GM12878 (cell line): ENCODE results near the gene CADM2. TPM values are rescaled to one million over a fixed set of nuclear protein-coding genes. Genes with fewer than 3 reads are reported as not detected.

Experiments used
- ATAC-seq: fragments of 200-7000 bp; cut with Tn5 transposase; 3 replicates; pipeline ENCODE4 v1.9.1; 2020; ENCODE audit warnings: mild to moderate bottlenecking, moderate library complexity
- BruUV-seq: library from RNA; stranded (reverse); fragments of 400-500 nt; replicated peaks from 2 replicates; lab custom pipeline; 2021; lab: Mats Ljungman, UMichigan
- CTCF ChIA-PET: fragments of 300-600 bp; sonication (Branson Sonifier 250); formaldehyde crosslinking; extraction: SDS; loops from one replicate; lab custom pipeline; 2021; ENCODE audit warnings: inconsistent platforms; lab: Yijun Ruan, JAX
- POLR2A ChIA-PET: fragments of 350-600 bp; formaldehyde crosslinking; extraction: SDS; loops from one replicate; lab custom pipeline; 2021; ENCODE audit warnings: inconsistent platforms; lab: Charles Lee
- RAD21 ChIA-PET: fragments of 300-600 bp; sonication (Branson Sonifier 250); formaldehyde crosslinking; loops from one replicate; lab custom pipeline; 2023; ENCODE audit warnings: antibody characterized with exemption; ENCODE audit not compliant: unreplicated experiment; lab: Charles Lee
- SMC1A ChIA-PET: fragments of 300-600 bp; sonication (Branson Sonifier 250); formaldehyde crosslinking; loops from one replicate; lab custom pipeline; 2023; ENCODE audit not compliant: unreplicated experiment, uncharacterized antibody; lab: Charles Lee
- DNase-seq: peaks from one replicate; pipeline ENCODE4 v3.0.0-alpha.2; 2011; ENCODE audit warnings: low read depth, low spot score
- FAIRE-seq: peaks from 3 replicates; lab custom pipeline; 2011; peaks lifted over from hg19 to GRCh38; lab: Jason Lieb, UNC
- H2AFZ ChIP-seq: 2 replicates; pipeline ENCODE4 v1.6.0; 2011; ENCODE audit warnings: low read depth, low read length, control low read depth; ENCODE audit not compliant: control insufficient read depth
- H3K27ac ChIP-seq: 2 replicates; pipeline ENCODE4 v1.5.1; 2011; ENCODE audit warnings: control low read depth; ENCODE audit not compliant: control insufficient read depth, insufficient read depth
- H3K27me3 ChIP-seq, 2 experiments: replicated peaks in 1 of 2; 2 replicates each; pipeline versions ENCODE4 v1.6.0 to v1.6.1; 2011; ENCODE audit warnings: low read length in 1 of 2; ENCODE audit not compliant: control insufficient read depth in 2 of 2, insufficient read depth in 2 of 2
- H3K36me3 ChIP-seq, 2 experiments: 2 replicates each; pipeline ENCODE4 v1.5.1; 2011; ENCODE audit warnings: low read length in 1 of 2; ENCODE audit not compliant: control insufficient read depth in 2 of 2, insufficient read depth in 2 of 2
- H3K4me1 ChIP-seq: 2 replicates; pipeline ENCODE4 v1.6.1; 2011; ENCODE audit warnings: mild to moderate bottlenecking, low read length, moderate library complexity, mixed read lengths; ENCODE audit not compliant: control insufficient read depth, insufficient read depth
- H3K4me2 ChIP-seq: 2 replicates; pipeline ENCODE4 v1.6.0; 2011; ENCODE audit warnings: control low read depth; ENCODE audit not compliant: control insufficient read depth, insufficient read depth
- H3K4me3 ChIP-seq: fragments of 200-600 bp; sonication (generic); 2 replicates; pipeline ENCODE4 v1.5.1; 2016
- H3K79me2 ChIP-seq: 2 replicates; pipeline ENCODE4 v1.6.0; 2011; ENCODE audit warnings: low read length; ENCODE audit not compliant: control insufficient read depth, insufficient read depth
- H3K9ac ChIP-seq: 2 replicates; pipeline ENCODE4 v1.8.0; 2011; ENCODE audit warnings: low read length, control low read depth, mixed read lengths; ENCODE audit not compliant: control insufficient read depth, insufficient read depth
- H3K9me3 ChIP-seq: replicated peaks from 3 replicates; pipeline ENCODE4 v1.5.1; 2011; ENCODE audit warnings: mild to moderate bottlenecking, low read length; ENCODE audit not compliant: control insufficient read depth, insufficient read depth
- H4K20me1 ChIP-seq: 2 replicates; pipeline ENCODE4 v1.6.0; 2011; ENCODE audit not compliant: control insufficient read depth, insufficient read depth
- BACH1 ChIP-seq: fragments of 450-650 bp; IDR thresholded peaks from 2 replicates; pipeline ENCODE4 v1.6.1; 2017; ENCODE audit warnings: mild to moderate bottlenecking, borderline replicate concordance
- CEBPB ChIP-seq, 2 experiments: fragments of 150-350 bp in 1 of 2; IDR thresholded peaks; 2 replicates each; pipeline ENCODE4 v1.6.1; 2012 to 2014; ENCODE audit warnings: low read depth in 2 of 2, low read length in 2 of 2, borderline replicate concordance in 1 of 2, inconsistent platforms in 1 of 2
- CHD1 ChIP-seq: IDR thresholded peaks from 2 replicates; pipeline ENCODE4 v1.6.1; 2012; ENCODE audit warnings: low read depth, low read length, improper control_type of control experiment
- EGR1 ChIP-seq, 2 experiments: IDR thresholded peaks; 1 replicate in 1 of 2; 2 replicates in 1 of 2; pipeline ENCODE4 v1.6.1; 2011 to 2012; ENCODE audit warnings: low read depth in 2 of 2, low read length in 2 of 2, borderline replicate concordance in 1 of 2, mild to moderate bottlenecking in 1 of 2, moderate library complexity in 1 of 2
- ETV6 ChIP-seq, 2 experiments: fragments of 450-650 bp in 1 of 2; IDR thresholded peaks in 1 of 2; conservative IDR thresholded peaks in 1 of 2; 2 replicates each; pipeline ENCODE4 v1.6.1; 2014; ENCODE audit warnings: antibody characterized with exemption in 1 of 2, borderline replicate concordance in 1 of 2, low read depth in 1 of 2, mild to moderate bottlenecking in 1 of 2, moderate library complexity in 1 of 2
- IKZF1 ChIP-seq: fragments of 450-650 bp; conservative IDR thresholded peaks from 2 replicates; pipeline ENCODE4 v1.6.1; 2017; ENCODE audit warnings: antibody characterized with exemption, mild to moderate bottlenecking
- IKZF2 ChIP-seq, 2 experiments: fragments of 450-650 bp; IDR thresholded peaks; 2 replicates each; pipeline ENCODE4 v1.6.1; 2017; ENCODE audit warnings: mild to moderate bottlenecking in 2 of 2, moderate library complexity in 2 of 2
- KAT2A ChIP-seq: conservative IDR thresholded peaks from 2 replicates; pipeline ENCODE4 v1.6.1; 2011; ENCODE audit warnings: low read depth, low read length; ENCODE audit not compliant: control insufficient read depth
- MEF2A ChIP-seq: IDR thresholded peaks from 2 replicates; pipeline ENCODE4 v1.6.1; 2011; ENCODE audit warnings: low read depth, mild to moderate bottlenecking, low read length, moderate library complexity; ENCODE audit not compliant: insufficient read depth
- MTA2 ChIP-seq: fragments of 450-650 bp; IDR thresholded peaks from 2 replicates; pipeline ENCODE4 v1.6.1; 2016; ENCODE audit warnings: low read depth, mild to moderate bottlenecking, moderate library complexity
- NR2F1 ChIP-seq: fragments of 450-650 bp; conservative IDR thresholded peaks from 2 replicates; pipeline ENCODE4 v1.6.1; 2017; ENCODE audit warnings: mild to moderate bottlenecking
- RBBP5 ChIP-seq: fragments of 200-600 bp; sonication (generic); conservative IDR thresholded peaks from 2 replicates; pipeline ENCODE4 v1.6.1; 2016
- SMC3 ChIP-seq: IDR thresholded peaks from 2 replicates; pipeline ENCODE4 v1.6.1; 2011; ENCODE audit warnings: low read length, improper control_type of control experiment, borderline replicate concordance
- STAT1 ChIP-seq: fragments of 450-650 bp; conservative IDR thresholded peaks from 2 replicates; pipeline ENCODE4 v1.6.1; 2014; ENCODE audit warnings: antibody characterized with exemption, mild to moderate bottlenecking
- TCF12 ChIP-seq: IDR thresholded peaks from 2 replicates; pipeline ENCODE4 v1.6.1; 2011; ENCODE audit warnings: low read depth, mild to moderate bottlenecking, low read length
- ZNF217 ChIP-seq: fragments of 450-650 bp; IDR thresholded peaks from 2 replicates; pipeline ENCODE4 v1.6.1; 2017; ENCODE audit warnings: antibody characterized with exemption, mild to moderate bottlenecking
- in situ Hi-C: fragments of 300-500 bp; cut with MboI; formaldehyde crosslinking; loops from 9 replicates; pipeline ENCODE4 v1.14.3; 2018; ENCODE audit warnings: mixed read lengths
- intact Hi-C: fragments of 100-400 bp; cut with micrococcal nuclease; formaldehyde crosslinking; loops from one replicate; pipeline ENCODE4 v1.14.2; 2022; ENCODE audit not compliant: unreplicated experiment
- polyA plus RNA-seq, 11 experiments: library from polyadenylated mRNA; depleted of rRNA in 4 of 11; unstranded in 6 of 11; stranded (reverse) in 5 of 11; fragments of >200 nt; fragmentation: Nextera tagmentation in 4 of 11; fragmentation: Illumina TruSeq in 1 of 11; extraction: Ambion mirVana in 4 of 11; extraction: Trizol in 1 of 11; gene quantifications; 1 replicate in 1 of 11; 2 replicates in 10 of 11; pipeline versions ENCODE4 v1.2.1 to v1.2.3, GENCODE V29; 2011 to 2016; ENCODE audit warnings: inconsistent platforms in 2 of 11, missing spikeins in 2 of 11, low read depth in 1 of 11
- total RNA-seq, 4 experiments: library from RNA; depleted of rRNA in 3 of 4; stranded (reverse); fragments of >200 nt in 3 of 4; fragmentation: Illumina TruSeq in 1 of 4; extraction: Trizol in 1 of 4; gene quantifications; 2 replicates each; pipeline versions ENCODE4 v1.2.1 to v1.2.3, GENCODE V29; 2013 to 2021
- TF ChIP-seq, protein P1 (sequence below): fragments of 450-650 bp; IDR thresholded peaks from 2 replicates; pipeline ENCODE4 v1.6.1; 2018; ENCODE audit warnings: borderline replicate concordance, mild to moderate bottlenecking; ENCODE audit not compliant: partially characterized antibody
- TF ChIP-seq, protein P2 (sequence below): fragments of 450-650 bp; IDR thresholded peaks from 2 replicates; pipeline ENCODE4 v1.6.1; 2017; ENCODE audit warnings: borderline replicate concordance
- TF ChIP-seq, protein P3 (sequence below): fragments of 450-650 bp; IDR thresholded peaks from 2 replicates; pipeline ENCODE4 v1.6.1; 2017; ENCODE audit warnings: mild to moderate bottlenecking, low read depth, inconsistent platforms; ENCODE audit not compliant: poor library complexity, severe bottlenecking

The CADM2 gene
- total and polyA plus RNA-seq, 10 of the 15 experiments (the other 5 are each of a cell fraction or from before 2014, with no cell fraction given): 0.13 TPM; not detected in 9

DNA sequence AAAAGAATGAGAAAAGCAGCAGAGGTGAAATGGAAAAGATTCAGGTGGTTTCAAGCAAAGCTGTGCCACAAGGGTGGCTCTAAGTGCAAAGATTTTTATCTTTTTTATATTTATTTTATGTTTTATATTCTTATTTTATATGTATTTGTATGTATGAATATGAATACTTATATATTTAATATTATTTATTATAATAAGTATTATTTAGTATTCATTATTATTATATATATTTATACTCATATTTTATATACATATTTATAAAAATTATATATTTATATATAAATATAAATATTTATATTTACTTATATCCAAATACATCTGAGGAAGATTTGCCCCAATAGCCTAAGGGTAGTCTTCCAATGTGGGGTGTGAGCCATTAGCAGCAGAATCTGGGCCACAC lies 1002.0 kb downstream of the CADM2 start:
- Histone ChIP-seq H2AFZ (no peak overlapping the region), H3K36me3 (no peaks in the 10 kb centered on the region), H3K9me3 (no peaks in the 10 kb centered on the region), H3K4me2 (no peak overlapping the region), H3K9ac (no peak overlapping the region), H3K27me3 (no peaks in the 10 kb centered on the region), H4K20me1 (no peaks in the 10 kb centered on the region), H3K4me3 (no peak overlapping the region), H3K27ac (no peak overlapping the region), H3K79me2 (no peaks in the 10 kb centered on the region), H3K4me1 (no peaks in the 10 kb centered on the region)
- TF ChIP-seq KAT2A (no peak), MEF2A (no peak), ZNF217 (no peak), STAT1 (no peak), CHD1 (no peak), CEBPB (IDR thresholded peaks at IDR 0.05; ENCODE audit: borderline replicate concordance in 1 of 2, low read depth in 2 of 2, low read length in 2 of 2) (no peak), NR2F1 (no peak), TCF12 (no peak), EGR1 (IDR thresholded peaks at IDR 0.05; ENCODE audit: borderline replicate concordance in 1 of 2, low read depth in 2 of 2, low read length in 2 of 2) (no peak), IKZF1 (no peak), RBBP5 (no peak), MTA2 (no peak), ETV6 (conservative IDR thresholded peaks at IDR 0.05 in 1 of 2, IDR thresholded peaks at IDR 0.05 in 1 of 2; ENCODE audit: borderline replicate concordance in 1 of 2, low read depth in 1 of 2) (no peak), BACH1 (no peak), SMC3 (no peak), IKZF2 (IDR thresholded peaks at IDR 0.05) (no peak)
- TF ChIP-seq, protein P1, sequence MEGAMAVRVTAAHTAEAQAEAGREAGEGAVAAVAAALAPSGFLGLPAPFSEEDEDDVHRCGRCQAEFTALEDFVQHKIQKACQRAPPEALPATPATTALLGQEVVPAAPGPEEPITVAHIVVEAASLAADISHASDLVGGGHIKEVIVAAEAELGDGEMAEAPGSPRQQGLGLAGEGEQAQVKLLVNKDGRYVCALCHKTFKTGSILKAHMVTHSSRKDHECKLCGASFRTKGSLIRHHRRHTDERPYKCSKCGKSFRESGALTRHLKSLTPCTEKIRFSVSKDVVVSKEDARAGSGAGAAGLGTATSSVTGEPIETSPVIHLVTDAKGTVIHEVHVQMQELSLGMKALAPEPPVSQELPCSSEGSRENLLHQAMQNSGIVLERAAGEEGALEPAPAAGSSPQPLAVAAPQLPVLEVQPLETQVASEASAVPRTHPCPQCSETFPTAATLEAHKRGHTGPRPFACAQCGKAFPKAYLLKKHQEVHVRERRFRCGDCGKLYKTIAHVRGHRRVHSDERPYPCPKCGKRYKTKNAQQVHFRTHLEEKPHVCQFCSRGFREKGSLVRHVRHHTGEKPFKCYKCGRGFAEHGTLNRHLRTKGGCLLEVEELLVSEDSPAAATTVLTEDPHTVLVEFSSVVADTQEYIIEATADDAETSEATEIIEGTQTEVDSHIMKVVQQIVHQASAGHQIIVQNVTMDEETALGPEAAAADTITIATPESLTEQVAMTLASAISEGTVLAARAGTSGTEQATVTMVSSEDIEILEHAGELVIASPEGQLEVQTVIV: no peak
- TF ChIP-seq, protein P2, sequence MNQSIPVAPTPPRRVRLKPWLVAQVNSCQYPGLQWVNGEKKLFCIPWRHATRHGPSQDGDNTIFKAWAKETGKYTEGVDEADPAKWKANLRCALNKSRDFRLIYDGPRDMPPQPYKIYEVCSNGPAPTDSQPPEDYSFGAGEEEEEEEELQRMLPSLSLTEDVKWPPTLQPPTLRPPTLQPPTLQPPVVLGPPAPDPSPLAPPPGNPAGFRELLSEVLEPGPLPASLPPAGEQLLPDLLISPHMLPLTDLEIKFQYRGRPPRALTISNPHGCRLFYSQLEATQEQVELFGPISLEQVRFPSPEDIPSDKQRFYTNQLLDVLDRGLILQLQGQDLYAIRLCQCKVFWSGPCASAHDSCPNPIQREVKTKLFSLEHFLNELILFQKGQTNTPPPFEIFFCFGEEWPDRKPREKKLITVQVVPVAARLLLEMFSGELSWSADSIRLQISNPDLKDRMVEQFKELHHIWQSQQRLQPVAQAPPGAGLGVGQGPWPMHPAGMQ: no peak
- TF ChIP-seq, protein P3, sequence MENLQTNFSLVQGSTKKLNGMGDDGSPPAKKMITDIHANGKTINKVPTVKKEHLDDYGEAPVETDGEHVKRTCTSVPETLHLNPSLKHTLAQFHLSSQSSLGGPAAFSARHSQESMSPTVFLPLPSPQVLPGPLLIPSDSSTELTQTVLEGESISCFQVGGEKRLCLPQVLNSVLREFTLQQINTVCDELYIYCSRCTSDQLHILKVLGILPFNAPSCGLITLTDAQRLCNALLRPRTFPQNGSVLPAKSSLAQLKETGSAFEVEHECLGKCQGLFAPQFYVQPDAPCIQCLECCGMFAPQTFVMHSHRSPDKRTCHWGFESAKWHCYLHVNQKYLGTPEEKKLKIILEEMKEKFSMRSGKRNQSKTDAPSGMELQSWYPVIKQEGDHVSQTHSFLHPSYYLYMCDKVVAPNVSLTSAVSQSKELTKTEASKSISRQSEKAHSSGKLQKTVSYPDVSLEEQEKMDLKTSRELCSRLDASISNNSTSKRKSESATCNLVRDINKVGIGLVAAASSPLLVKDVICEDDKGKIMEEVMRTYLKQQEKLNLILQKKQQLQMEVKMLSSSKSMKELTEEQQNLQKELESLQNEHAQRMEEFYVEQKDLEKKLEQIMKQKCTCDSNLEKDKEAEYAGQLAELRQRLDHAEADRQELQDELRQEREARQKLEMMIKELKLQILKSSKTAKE: no peak
- ATAC-seq (no peak), FAIRE-seq (no peak), DNase-seq (no peak)
- RAD21 ChIA-PET: no interaction called here
- BruUV-seq: no TSS peak
- intact Hi-C loops: no loop called here
- in situ Hi-C loops: no loop called here
- SMC1A ChIA-PET: no interaction called here
- POLR2A ChIA-PET: no interaction called here
- CTCF ChIA-PET: no interaction called here
